ENCODE data around the gene INVS. TPM values are rescaled to one million over a fixed set of nuclear protein-coding genes. Genes with fewer than 3 reads are reported as not detected.
"Not testable (repeated sequence)": the region's sequence is repeated elsewhere in the genome, so short reads cannot be mapped to it uniquely, and the experiment has no call there.

Gene INVS
- total RNA-seq, 6 donors from 2014 or later, result 14.7 to 43.0 (median 23.3) TPM

DNA sequence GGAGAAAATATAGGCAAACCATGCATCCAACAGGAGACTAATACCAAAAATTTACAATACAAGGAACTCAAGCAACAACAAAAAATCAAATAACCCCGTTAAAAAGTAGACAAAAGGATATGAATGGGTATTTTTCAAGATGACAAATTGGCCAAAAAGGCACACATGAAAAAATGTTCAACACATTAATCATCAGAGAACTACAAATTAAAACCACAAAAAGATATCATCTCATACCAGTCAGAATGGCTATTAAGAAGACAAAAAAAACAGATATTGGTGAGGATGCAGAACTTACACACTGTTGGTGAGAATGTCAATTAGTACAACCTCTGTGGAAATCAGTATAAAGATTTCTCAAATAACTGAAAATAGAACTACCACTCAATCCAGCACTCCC is 218.7 kb downstream of the INVS start:
- no peak for DNase-seq
- 46 to 76% methylated on average over 1 of the region's 1 CpG for WGBS, 2 donors
- no peak for ATAC-seq (ENCODE audit: low FRiP score in 2 of 2)
- TF ChIP-seq POLR2A (IDR thresholded peaks at IDR 0.05) (no peak), POLR2AphosphoS5 (IDR thresholded peaks at IDR 0.05) (no peak)
- no peaks in the 10 kb centered on the region for H3K27me3 ChIP-seq
- no peak overlapping the region for H3K4me3 ChIP-seq
- H3K36me3 ChIP-seq, result peaks cover 0 to 27% (median 5%) of the 10 kb centered on the region in 4 donors
- H3K4me1 ChIP-seq, result no peaks in the 10 kb centered on the region
- H3K27ac ChIP-seq, result no peak overlapping the region
- no peaks in the 10 kb centered on the region for H3K9me3 ChIP-seq

DNA sequence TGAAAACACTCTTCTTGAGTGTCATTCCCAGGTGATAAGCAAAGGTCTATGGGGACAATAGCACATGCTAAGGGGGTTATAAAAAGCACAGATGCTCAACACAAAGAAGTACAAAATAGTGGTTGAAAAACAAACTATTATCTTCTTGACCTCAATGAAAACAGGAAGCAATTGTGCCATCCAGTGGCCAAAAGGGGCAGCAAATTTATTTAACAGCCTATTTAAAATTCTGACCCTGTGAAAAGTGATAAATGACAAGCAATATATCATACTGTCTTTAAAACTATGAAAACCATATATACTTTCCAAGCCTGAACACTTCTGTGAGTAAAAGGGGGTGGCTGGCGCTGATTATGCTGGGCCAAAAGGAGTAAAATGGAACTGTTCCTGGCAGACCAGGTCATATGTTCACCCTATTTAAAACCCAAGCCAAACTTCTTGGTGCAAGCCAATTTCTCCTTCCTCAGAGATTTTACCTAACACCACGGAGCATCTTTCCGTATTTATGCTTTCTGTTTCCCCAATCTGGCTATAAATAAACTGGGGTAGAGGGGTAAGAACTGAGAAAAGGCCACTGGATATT is 224.0 kb downstream of the INVS start:
- no peak overlapping the region for H3K4me3 ChIP-seq
- H3K4me1 ChIP-seq, result no peaks in the 10 kb centered on the region
- TF ChIP-seq, protein P1, sequence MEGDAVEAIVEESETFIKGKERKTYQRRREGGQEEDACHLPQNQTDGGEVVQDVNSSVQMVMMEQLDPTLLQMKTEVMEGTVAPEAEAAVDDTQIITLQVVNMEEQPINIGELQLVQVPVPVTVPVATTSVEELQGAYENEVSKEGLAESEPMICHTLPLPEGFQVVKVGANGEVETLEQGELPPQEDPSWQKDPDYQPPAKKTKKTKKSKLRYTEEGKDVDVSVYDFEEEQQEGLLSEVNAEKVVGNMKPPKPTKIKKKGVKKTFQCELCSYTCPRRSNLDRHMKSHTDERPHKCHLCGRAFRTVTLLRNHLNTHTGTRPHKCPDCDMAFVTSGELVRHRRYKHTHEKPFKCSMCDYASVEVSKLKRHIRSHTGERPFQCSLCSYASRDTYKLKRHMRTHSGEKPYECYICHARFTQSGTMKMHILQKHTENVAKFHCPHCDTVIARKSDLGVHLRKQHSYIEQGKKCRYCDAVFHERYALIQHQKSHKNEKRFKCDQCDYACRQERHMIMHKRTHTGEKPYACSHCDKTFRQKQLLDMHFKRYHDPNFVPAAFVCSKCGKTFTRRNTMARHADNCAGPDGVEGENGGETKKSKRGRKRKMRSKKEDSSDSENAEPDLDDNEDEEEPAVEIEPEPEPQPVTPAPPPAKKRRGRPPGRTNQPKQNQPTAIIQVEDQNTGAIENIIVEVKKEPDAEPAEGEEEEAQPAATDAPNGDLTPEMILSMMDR (IDR thresholded peaks at IDR 0.05), result peak in 5 of 6 experiments; percentile 40 to 58 (median 51)
- TF ChIP-seq EP300 (IDR thresholded peaks at IDR 0.05), result no peak
- no peaks in the 10 kb centered on the region for H3K9me3 ChIP-seq
- H3K36me3 ChIP-seq, result peaks cover 0 to 48% (median 8%) of the 10 kb centered on the region in 4 donors
- ATAC-seq (ENCODE audit: low FRiP score in 2 of 2) (peak in 1 of 2 donors; percentile 41), DNase-seq (no peak)
- no peak overlapping the region for H3K27ac ChIP-seq
- H3K27me3 ChIP-seq, result no peaks in the 10 kb centered on the region
- WGBS, 2 donors, result 58 to 75% methylated on average over 3 of the region's 3 CpGs

DNA sequence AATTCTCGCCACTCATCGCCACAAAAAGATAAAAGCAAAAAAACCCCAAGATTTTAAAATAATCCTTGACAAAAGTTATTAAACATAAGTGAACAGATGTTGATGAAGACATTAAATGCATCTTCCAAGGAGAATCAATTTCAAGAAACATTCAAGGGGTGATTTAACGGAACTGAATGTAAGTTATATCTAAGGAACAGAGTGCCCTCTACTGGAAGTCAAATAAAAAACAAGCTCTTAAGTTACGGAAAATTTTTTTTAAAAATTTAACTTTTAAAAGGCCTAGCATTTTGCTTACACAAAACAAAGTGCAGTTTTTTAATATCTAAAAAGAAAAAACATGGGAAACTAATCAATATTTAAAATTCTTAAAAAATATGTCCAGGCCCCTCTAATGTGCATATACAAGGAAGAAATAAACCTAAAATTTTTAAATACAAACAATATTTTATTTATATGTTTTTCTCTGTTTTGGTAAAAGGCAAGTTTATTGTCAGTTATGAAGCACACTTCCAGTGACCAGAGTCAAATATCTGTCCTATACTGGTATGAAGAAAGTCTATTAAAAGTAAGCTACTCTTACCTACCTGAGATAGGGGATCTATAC is 225.7 kb downstream of the INVS start:
- H3K9me3 ChIP-seq, result no peaks in the 10 kb centered on the region
- no peaks in the 10 kb centered on the region for H3K4me1 ChIP-seq
- 54 to 60% methylated on average over 4 of the region's 4 CpGs for WGBS, 2 donors
- no peak overlapping the region for H3K27ac ChIP-seq
- TF ChIP-seq, protein P1 (IDR thresholded peaks at IDR 0.05), result peak in 5 of 6 experiments; percentile 26 to 45 (median 34)
- no peak for TF ChIP-seq EP300 (IDR thresholded peaks at IDR 0.05)
- H3K36me3 ChIP-seq, result peaks cover 0 to 48% (median 6%) of the 10 kb centered on the region in 4 donors
- no peaks in the 10 kb centered on the region for H3K27me3 ChIP-seq
- H3K4me3 ChIP-seq, result no peak overlapping the region
- DNase-seq (no peak), ATAC-seq (ENCODE audit: low FRiP score in 2 of 2) (no peak)

DNA sequence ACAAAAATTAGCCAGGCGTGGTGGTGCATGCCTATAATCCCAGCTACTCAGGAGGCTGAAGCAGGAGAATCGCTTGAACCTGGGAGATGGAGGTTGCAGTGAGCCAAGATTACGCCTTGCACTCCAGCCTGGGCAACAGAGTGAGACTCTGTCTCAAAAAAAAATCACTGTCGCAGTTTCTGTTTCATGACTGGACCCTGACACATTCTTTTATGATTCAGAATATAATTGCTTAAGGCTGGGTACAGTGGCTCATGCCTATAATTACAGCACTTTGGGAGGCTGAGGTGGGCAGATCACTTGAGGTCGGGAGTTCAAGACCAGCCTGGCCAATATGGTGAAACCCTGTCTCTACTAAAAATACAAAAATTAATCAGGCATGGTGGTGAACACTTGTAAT is 239.7 kb downstream of the INVS start:
- H3K4me1 ChIP-seq; DNase-seq; H3K4me3 ChIP-seq; H3K27me3 ChIP-seq; H3K9me3 ChIP-seq; H3K27ac ChIP-seq; ATAC-seq (ENCODE audit: low FRiP score in 2 of 2): not testable (repeated sequence)
- WGBS, 2 donors, result 95 to 99% methylated on average over 5 of the region's 5 CpGs
- H3K36me3 ChIP-seq, result peaks cover 0 to 15% (median 0%) of the 10 kb centered on the region in 4 donors

DNA sequence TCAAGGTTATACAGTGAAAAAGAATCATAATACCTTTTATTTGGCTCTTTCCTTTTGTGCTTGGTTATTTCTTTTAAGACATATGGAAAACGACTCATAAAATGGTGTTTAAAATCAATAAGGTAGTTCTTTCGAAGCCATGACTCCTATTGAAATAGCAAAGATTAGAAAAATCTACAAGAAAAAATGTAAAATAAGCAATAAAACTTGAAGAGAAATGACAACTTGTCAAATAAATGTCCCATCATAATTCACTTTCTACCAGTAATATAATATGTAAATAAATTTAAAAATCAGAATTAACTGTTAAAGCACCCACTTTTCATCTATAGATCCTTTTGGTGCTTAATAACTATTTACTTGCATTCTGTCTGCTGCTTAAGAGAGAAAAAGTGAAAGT is 241.2 kb downstream of the INVS start:
- Histone ChIP-seq H3K27ac (no peak overlapping the region), H3K9me3 (no peaks in the 10 kb centered on the region), H3K36me3 (peaks cover 0 to 19% (median 0%) of the 10 kb centered on the region in 4 donors), H3K27me3 (no peaks in the 10 kb centered on the region), H3K4me1 (no peaks in the 10 kb centered on the region), H3K4me3 (no peak overlapping the region)
- 90 to 95% methylated on average over 2 of the region's 2 CpGs for WGBS, 2 donors
- TF ChIP-seq POLR2AphosphoS5 (IDR thresholded peaks at IDR 0.05) (no peak), EP300 (IDR thresholded peaks at IDR 0.05) (no peak), POLR2A (IDR thresholded peaks at IDR 0.05) (no peak)
- TF ChIP-seq, protein P1 (IDR thresholded peaks at IDR 0.05), result no peak
- ATAC-seq (ENCODE audit: low FRiP score in 2 of 2) (no peak), DNase-seq (no peak)

DNA sequence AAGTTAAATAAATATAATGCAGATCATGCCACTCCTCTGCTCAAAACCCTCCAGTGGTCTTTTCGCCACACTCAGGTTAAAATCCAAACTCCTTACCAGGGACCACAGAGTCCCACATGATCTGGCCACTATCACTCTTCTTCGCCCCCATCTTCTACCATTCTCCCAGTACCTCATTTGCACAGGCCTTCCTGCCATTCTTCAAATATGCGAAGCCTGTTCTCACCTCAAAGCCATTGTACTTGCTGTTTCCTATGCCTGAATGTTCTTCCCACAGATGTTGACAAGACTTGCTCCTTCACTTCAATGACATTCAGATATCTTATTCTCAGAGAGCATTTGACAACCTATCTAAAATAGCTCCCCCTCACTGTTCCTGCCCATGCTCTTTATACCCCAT is 242.8 kb downstream of the INVS start:
- 92 to 97% methylated on average over 3 of the region's 3 CpGs for WGBS, 2 donors
- Histone ChIP-seq H3K4me3 (no peak overlapping the region), H3K4me1 (peaks cover 0 to 4% (median 0%) of the 10 kb centered on the region in 4 donors), H3K9me3 (no peaks in the 10 kb centered on the region), H3K27me3 (no peaks in the 10 kb centered on the region), H3K36me3 (peaks cover 0 to 28% (median 0%) of the 10 kb centered on the region in 4 donors), H3K27ac (no peak overlapping the region)
- DNase-seq, result no peak
- TF ChIP-seq POLR2AphosphoS5 (IDR thresholded peaks at IDR 0.05) (no peak), POLR2A (IDR thresholded peaks at IDR 0.05) (no peak), EP300 (IDR thresholded peaks at IDR 0.05) (no peak)
- TF ChIP-seq, protein P1 (IDR thresholded peaks at IDR 0.05), result no peak
- no peak for ATAC-seq (ENCODE audit: low FRiP score in 2 of 2)

Measured in upper lobe of left lung (tissue), 6 donors.